C4-2B (cell line): ENCODE results near the gene XG.

ENCODE experiments used
- CTCF ChIP-seq: fragments of 450-650 bp; conservative IDR thresholded peaks from 2 replicates; pipeline ENCODE4 v1.5.1; 2017; ENCODE audit warnings: mild to moderate bottlenecking
- ZFX ChIP-seq: fragments of 450-650 bp; IDR thresholded peaks from 2 replicates; pipeline ENCODE4 v1.6.1; 2017

GRCh38 chrX:2774776-2775175 lies 22.9 kb downstream of the XG start:
- no peak for TF ChIP-seq CTCF
- no peak for TF ChIP-seq ZFX
